HL-60 (cell line): ENCODE results near the gene ASB14.

Experiments used
- DNase-seq, 2 experiments: peaks; one replicate each; pipeline ENCODE4 v3.0.0-alpha.2; 2010 to 2020; ENCODE audit warnings: low read depth in 1 of 2, low spot score in 1 of 2
- H3K27ac ChIP-seq: fragments of 250-450 bp; sonication (Bioruptor Pico); replicated peaks from 2 replicates; pipeline ENCODE4 v1.5.1; 2020; ENCODE audit warnings: mild to moderate bottlenecking, moderate library complexity
- H3K27me3 ChIP-seq: fragments of 250-450 bp; sonication (Bioruptor Pico); 2 replicates; pipeline ENCODE4 v1.5.1; 2021; ENCODE audit warnings: mild to moderate bottlenecking, moderate library complexity; ENCODE audit not compliant: insufficient read depth, poor library complexity, severe bottlenecking
- H3K4me3 ChIP-seq: replicated peaks from 2 replicates; pipeline ENCODE4 v1.5.1; 2011; ENCODE audit warnings: mild to moderate bottlenecking, control low read depth, low read length; ENCODE audit not compliant: insufficient read depth
- CTCF ChIP-seq: IDR thresholded peaks from one replicate; pipeline ENCODE4 v1.5.1; 2011; ENCODE audit warnings: low read length, control low read depth, inconsistent platforms; ENCODE audit not compliant: insufficient read depth
- GABPA ChIP-seq: IDR thresholded peaks from 2 replicates; pipeline ENCODE4 v1.6.1; 2012; ENCODE audit warnings: low read depth
- POLR2AphosphoS5 ChIP-seq: IDR thresholded peaks from 2 replicates; pipeline ENCODE4 v1.6.1; 2012; ENCODE audit warnings: low read depth
- REST ChIP-seq: IDR thresholded peaks from 2 replicates; pipeline ENCODE4 v1.6.1; 2012; ENCODE audit warnings: low read depth; ENCODE audit not compliant: insufficient replicate concordance
- SPI1 ChIP-seq: IDR thresholded peaks from 2 replicates; pipeline ENCODE4 v1.6.1; 2012; ENCODE audit warnings: low read depth, mild to moderate bottlenecking, borderline replicate concordance

Gene ASB14

GRCh38 chr3:57257678-57258077 lies 34.8 kb downstream of the ASB14 start:
- Histone ChIP-seq H3K27ac (no peak overlapping the region), H3K4me3 (no peak overlapping the region), H3K27me3 (no peaks in the 10 kb centered on the region)
- TF ChIP-seq GABPA (no peak), SPI1 (no peak), POLR2AphosphoS5 (no peak), REST (no peak), CTCF (no peak)
- no peak for DNase-seq

GRCh38 chr3:57256844-57257243 lies 35.6 kb downstream of the ASB14 start:
- no peaks in the 10 kb centered on the region for H3K27me3 ChIP-seq
- TF ChIP-seq CTCF (no peak), GABPA (no peak)
- no peak for DNase-seq

GRCh38 chr3:57252404-57252803 lies 40.1 kb downstream of the ASB14 start:
- Histone ChIP-seq H3K27ac (no peak overlapping the region), H3K27me3 (no peaks in the 10 kb centered on the region), H3K4me3 (no peak overlapping the region)
- TF ChIP-seq SPI1 (no peak), CTCF (no peak), GABPA (no peak), POLR2AphosphoS5 (no peak), REST (no peak)
- no peak for DNase-seq

More at GRCh38 chr3:57256844-57257243, 35.6 kb downstream of the ASB14 start:
- Histone ChIP-seq H3K4me3 (no peak overlapping the region), H3K27ac (no peak overlapping the region)

- TF ChIP-seq GABPA (no peak), POLR2AphosphoS5 (no peak), CTCF (no peak), REST (no peak), SPI1 (no peak)
- no peak overlapping the region for H3K4me3 ChIP-seq
- DNase-seq = no peak
- no peaks in the 10 kb centered on the region for H3K27me3 ChIP-seq
- no peak overlapping the region for H3K27ac ChIP-seq
These were observed 47.5 kb downstream of the ASB14 start for GRCh38 chr3:57244946-57245345.
